Measurements from ENCODE around the gene DONSON. TPM values are rescaled to one million over a fixed set of nuclear protein-coding genes. Genes with fewer than 3 reads are reported as not detected.

DONSON gene
- total and polyA plus RNA-seq, 9 of the 15 experiments (the other 6 are each of a cell fraction or from before 2014, with no cell fraction given): 26.7 to 124 (median 62.6) TPM

DNA sequence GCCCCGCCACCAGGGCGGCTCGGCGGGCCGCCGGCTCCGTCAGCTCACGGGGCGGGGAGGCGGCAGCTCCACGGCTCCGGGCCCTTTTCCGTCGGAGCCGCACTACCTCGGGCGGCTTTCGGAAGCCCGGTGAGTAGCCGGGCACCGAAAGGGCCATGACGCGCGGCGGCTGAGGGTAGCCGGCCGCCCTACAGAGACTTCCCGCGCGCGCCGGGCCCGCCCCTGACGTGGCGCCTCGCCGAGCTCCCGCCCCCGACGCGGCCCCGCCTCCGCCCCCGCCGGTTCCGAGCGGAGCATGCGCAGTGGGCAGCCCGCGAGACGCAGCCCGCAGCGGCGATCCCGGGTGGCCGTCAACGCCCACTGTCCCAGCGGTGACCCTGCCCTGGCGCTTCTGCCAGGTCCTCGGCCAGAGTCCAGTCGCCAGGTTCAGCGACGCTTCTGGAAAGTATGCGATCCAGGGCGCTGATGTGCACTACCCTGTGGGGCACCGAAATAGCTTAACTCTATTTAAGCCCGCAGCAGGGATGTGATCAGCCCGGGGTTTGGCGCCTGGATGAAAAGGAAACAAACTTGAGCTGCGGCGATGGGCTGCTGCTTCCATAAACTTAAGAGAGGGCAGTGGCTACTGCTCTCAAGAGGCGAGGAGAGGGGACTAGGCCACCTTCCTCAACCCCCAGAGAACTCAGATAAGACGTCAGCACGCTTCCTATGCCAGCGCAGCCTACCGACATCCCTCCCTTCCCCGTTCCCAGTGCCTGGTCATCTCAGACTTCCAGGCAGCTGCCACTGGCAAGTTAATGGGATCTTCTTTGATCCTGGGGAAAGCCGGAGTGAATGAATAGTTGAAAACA, at the start of gene DONSON (continued):
- TF ChIP-seq, protein P1, sequence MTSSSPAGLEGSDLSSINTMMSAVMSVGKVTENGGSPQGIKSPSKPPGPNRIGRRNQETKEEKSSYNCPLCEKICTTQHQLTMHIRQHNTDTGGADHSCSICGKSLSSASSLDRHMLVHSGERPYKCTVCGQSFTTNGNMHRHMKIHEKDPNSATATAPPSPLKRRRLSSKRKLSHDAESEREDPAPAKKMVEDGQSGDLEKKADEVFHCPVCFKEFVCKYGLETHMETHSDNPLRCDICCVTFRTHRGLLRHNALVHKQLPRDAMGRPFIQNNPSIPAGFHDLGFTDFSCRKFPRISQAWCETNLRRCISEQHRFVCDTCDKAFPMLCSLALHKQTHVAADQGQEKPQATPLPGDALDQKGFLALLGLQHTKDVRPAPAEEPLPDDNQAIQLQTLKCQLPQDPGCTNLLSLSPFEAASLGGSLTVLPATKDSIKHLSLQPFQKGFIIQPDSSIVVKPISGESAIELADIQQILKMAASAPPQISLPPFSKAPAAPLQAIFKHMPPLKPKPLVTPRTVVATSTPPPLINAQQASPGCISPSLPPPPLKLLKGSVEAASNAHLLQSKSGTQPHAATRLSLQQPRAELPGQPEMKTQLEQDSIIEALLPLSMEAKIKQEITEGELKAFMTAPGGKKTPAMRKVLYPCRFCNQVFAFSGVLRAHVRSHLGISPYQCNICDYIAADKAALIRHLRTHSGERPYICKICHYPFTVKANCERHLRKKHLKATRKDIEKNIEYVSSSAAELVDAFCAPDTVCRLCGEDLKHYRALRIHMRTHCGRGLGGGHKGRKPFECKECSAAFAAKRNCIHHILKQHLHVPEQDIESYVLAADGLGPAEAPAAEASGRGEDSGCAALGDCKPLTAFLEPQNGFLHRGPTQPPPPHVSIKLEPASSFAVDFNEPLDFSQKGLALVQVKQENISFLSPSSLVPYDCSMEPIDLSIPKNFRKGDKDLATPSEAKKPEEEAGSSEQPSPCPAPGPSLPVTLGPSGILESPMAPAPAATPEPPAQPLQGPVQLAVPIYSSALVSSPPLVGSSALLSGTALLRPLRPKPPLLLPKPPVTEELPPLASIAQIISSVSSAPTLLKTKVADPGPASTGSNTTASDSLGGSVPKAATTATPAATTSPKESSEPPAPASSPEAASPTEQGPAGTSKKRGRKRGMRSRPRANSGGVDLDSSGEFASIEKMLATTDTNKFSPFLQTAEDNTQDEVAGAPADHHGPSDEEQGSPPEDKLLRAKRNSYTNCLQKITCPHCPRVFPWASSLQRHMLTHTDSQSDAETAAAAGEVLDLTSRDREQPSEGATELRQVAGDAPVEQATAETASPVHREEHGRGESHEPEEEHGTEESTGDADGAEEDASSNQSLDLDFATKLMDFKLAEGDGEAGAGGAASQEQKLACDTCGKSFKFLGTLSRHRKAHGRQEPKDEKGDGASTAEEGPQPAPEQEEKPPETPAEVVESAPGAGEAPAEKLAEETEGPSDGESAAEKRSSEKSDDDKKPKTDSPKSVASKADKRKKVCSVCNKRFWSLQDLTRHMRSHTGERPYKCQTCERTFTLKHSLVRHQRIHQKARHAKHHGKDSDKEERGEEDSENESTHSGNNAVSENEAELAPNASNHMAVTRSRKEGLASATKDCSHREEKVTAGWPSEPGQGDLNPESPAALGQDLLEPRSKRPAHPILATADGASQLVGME (CRISPR knock-in tag; IDR thresholded peaks at IDR 0.05): peak; percentile 66; the same call in 1 of the 2 replicates
- TF ChIP-seq ZBTB17 (CRISPR knock-in tag; IDR thresholded peaks at IDR 0.05) (peak; percentile 52), ZNF695 (CRISPR knock-in tag; IDR thresholded peaks at IDR 0.05) (no peak), ADNP (tag; IDR thresholded peaks at IDR 0.05) (no peak), ZNF76 (CRISPR knock-in tag; IDR thresholded peaks at IDR 0.05; ENCODE audit: borderline replicate concordance) (no peak), ZNF668 (CRISPR knock-in tag; IDR thresholded peaks at IDR 0.05) (no peak), ZNF609 (CRISPR knock-in tag; IDR thresholded peaks at IDR 0.05; ENCODE audit: borderline replicate concordance) (peak; percentile 60; the same call in 1 of the 2 replicates), POLR2G (IDR thresholded peaks at IDR 0.05; ENCODE audit: low read depth, low read length) (peak; percentile 93), ARID3A (IDR thresholded peaks at IDR 0.05; ENCODE audit: borderline replicate concordance, low read depth, low read length) (no peak), BRF1 (IDR thresholded peaks at IDR 0.05; ENCODE audit: borderline replicate concordance, extremely low read depth, insufficient read length) (no peak), MEF2A (IDR thresholded peaks at IDR 0.05; ENCODE audit: control insufficient read depth, low read depth, low read length) (no peak), NFIC (IDR thresholded peaks at IDR 0.05) (peak; percentile 47; the same call in 1 of the 2 replicates), CBX1 (IDR thresholded peaks at IDR 0.05; ENCODE audit: low read depth) (peak; percentile 73), BCL6 (CRISPR knock-in tag; IDR thresholded peaks at IDR 0.05) (no peak), SMARCE1 (IDR thresholded peaks at IDR 0.05) (peak; percentile 72)
